ENCODE results near the gene ENO4.

DNA sequence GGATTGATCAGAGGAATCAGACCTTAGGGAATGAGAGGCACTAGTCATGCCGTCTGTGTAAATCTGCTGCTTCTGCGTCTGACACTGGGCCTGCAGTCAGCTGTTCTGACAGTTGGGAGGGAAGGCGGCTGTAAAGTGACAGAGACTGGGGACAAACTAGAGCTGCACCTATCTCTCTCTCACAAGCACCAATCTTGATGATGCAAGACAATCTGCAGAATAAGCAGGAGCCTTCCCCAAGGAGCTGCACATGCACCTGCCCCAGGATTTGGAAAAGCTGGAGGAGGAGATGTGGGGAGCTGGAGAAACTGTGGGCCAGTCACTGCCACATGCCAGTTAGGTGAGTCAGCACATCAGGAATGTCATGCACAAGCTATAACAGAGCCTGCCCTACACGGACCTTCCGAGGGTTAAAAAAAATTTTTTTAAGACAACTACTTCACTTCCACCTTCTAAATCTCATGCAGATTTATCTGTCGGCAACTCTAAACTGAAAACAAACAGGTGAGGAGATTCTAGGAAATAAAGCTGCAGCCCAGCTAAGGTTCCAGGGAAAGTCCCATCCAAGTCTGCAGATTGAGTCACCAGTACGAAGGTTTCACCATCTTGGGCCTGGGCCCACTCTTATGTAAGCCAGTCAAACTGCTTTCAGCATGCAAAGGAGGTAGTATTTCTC lies 39.2 kb downstream of the ENO4 start:
- TF ChIP-seq EZH2 (IDR thresholded peaks at IDR 0.05; ENCODE audit: low read depth, unreplicated experiment): no peak
- no peak for TF ChIP-seq JUNB (IDR thresholded peaks at IDR 0.05; ENCODE audit: unreplicated experiment)
- TF ChIP-seq, protein P1, sequence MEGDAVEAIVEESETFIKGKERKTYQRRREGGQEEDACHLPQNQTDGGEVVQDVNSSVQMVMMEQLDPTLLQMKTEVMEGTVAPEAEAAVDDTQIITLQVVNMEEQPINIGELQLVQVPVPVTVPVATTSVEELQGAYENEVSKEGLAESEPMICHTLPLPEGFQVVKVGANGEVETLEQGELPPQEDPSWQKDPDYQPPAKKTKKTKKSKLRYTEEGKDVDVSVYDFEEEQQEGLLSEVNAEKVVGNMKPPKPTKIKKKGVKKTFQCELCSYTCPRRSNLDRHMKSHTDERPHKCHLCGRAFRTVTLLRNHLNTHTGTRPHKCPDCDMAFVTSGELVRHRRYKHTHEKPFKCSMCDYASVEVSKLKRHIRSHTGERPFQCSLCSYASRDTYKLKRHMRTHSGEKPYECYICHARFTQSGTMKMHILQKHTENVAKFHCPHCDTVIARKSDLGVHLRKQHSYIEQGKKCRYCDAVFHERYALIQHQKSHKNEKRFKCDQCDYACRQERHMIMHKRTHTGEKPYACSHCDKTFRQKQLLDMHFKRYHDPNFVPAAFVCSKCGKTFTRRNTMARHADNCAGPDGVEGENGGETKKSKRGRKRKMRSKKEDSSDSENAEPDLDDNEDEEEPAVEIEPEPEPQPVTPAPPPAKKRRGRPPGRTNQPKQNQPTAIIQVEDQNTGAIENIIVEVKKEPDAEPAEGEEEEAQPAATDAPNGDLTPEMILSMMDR (conservative IDR thresholded peaks at IDR 0.05; ENCODE audit: low read depth in 2 of 2): no peak
- TF ChIP-seq EZH2phosphoT487 (IDR thresholded peaks at IDR 0.05; ENCODE audit: unreplicated experiment): no peak
- TF ChIP-seq ZNF114 (CRISPR knock-in tag; IDR thresholded peaks at IDR 0.05): no peak
- no peak for TF ChIP-seq POLR2AphosphoS5 (IDR thresholded peaks at IDR 0.05; ENCODE audit: low read depth)
